OCI-LY7 (cell line): ENCODE results near the gene FLNA.

Experiments used
- CTCF ChIP-seq: fragments of 200-600 bp; sonication (generic); conservative IDR thresholded peaks from 2 replicates; pipeline ENCODE4 v1.5.1; 2014; ENCODE audit warnings: mild to moderate bottlenecking, antibody characterized with exemption, low read length, moderate library complexity, mixed read lengths
- EZH2phosphoT487 ChIP-seq: fragments of 200-600 bp; sonication (generic); IDR thresholded peaks from 2 replicates; pipeline ENCODE4 v1.6.1; 2018; ENCODE audit warnings: low read depth, borderline replicate concordance, mild to moderate bottlenecking, mixed run types, antibody characterized with exemption, low read length, moderate library complexity, mixed read lengths

GRCh38 chrX:154383359-154384283 is 9.2 kb upstream of the FLNA start:
- TF ChIP-seq CTCF, result no peak
- TF ChIP-seq EZH2phosphoT487, result no peak
